Endothelial cell of umbilical vein (primary cell): Measurements from ENCODE around the gene JAKMIP1. TPM values are rescaled to one million over a fixed set of nuclear protein-coding genes. Genes with fewer than 3 reads are reported as not detected.

Source experiments
- BruUV-seq: library from RNA; stranded (reverse); fragments of 400-500 nt; replicated peaks from 2 replicates; lab custom pipeline; 2021; lab: Mats Ljungman, UMichigan
- CTCF ChIA-PET: fragments of 300-600, 350-600 bp; sonication (Branson Sonifier 250); formaldehyde crosslinking; loops from one replicate; lab custom pipeline; 2021; ENCODE audit warnings: antibody characterized with exemption, inconsistent platforms; lab: Charles Lee
- POLR2A ChIA-PET: fragments of 300-600, 350-600 bp; sonication (Branson Sonifier 250); formaldehyde crosslinking; loops from one replicate; lab custom pipeline; 2021; ENCODE audit warnings: antibody characterized with exemption, inconsistent platforms; lab: Charles Lee
- DNase-seq: peaks from one replicate; pipeline ENCODE4 v3.0.0-alpha.2; 2011; ENCODE audit warnings: low read depth, low spot score
- FAIRE-seq: peaks from 2 replicates; lab custom pipeline; 2011; peaks lifted over from hg19 to GRCh38; lab: Jason Lieb, UNC
- H2AFZ ChIP-seq: 2 replicates; pipeline ENCODE4 v1.6.0; 2012; ENCODE audit warnings: low read depth, low read length, control low read depth, inconsistent platforms
- H3K27ac ChIP-seq: 2 replicates; pipeline ENCODE4 v1.5.1; 2011; ENCODE audit warnings: low read depth, mild to moderate bottlenecking, control low read depth, low read length, moderate library complexity; ENCODE audit not compliant: insufficient read depth
- H3K27me3 ChIP-seq, 2 experiments: 2 replicates each; pipeline versions ENCODE4 v1.6.0 to v1.6.1; 2011; ENCODE audit warnings: low read length in 2 of 2, mixed read lengths in 1 of 2; ENCODE audit not compliant: control insufficient read depth in 2 of 2, insufficient read depth in 2 of 2
- H3K36me3 ChIP-seq, 2 experiments: 2 replicates in 1 of 2; 3 replicates in 1 of 2; pipeline ENCODE4 v1.5.1; 2011; ENCODE audit warnings: low read length in 2 of 2, mild to moderate bottlenecking in 1 of 2, moderate library complexity in 1 of 2; ENCODE audit not compliant: control insufficient read depth in 2 of 2, insufficient read depth in 2 of 2; ENCODE audit errors: extremely low read depth in 1 of 2
- H3K4me1 ChIP-seq: 3 replicates; pipeline ENCODE4 v1.5.1; 2011; ENCODE audit warnings: mild to moderate bottlenecking, low read length; ENCODE audit not compliant: control insufficient read depth, insufficient read depth; ENCODE audit errors: extremely low read depth
- H3K4me2 ChIP-seq: 2 replicates; pipeline ENCODE4 v1.6.1; 2011; ENCODE audit warnings: low read length, control low read depth, mixed read lengths; ENCODE audit not compliant: insufficient read depth
- H3K4me3 ChIP-seq, 3 experiments: fragments of 200-600 bp in 1 of 3; sonication (generic), shearing (Covaris generic) in 1 of 3; replicated peaks in 1 of 3; 2 replicates each; pipeline ENCODE4 v1.5.1; 2011 to 2016; ENCODE audit warnings: control low read depth in 3 of 3, low read length in 3 of 3, mild to moderate bottlenecking in 2 of 3, inconsistent platforms in 1 of 3, low read depth in 1 of 3, moderate library complexity in 1 of 3; ENCODE audit not compliant: insufficient read depth in 1 of 3
- H3K79me2 ChIP-seq: 2 replicates; pipeline ENCODE4 v1.6.0; 2012; ENCODE audit warnings: low read length, inconsistent platforms; ENCODE audit not compliant: control insufficient read depth, insufficient read depth
- H3K9ac ChIP-seq: replicated peaks from 2 replicates; pipeline ENCODE3; 2011; ENCODE audit warnings: low read length, control low read depth; ENCODE audit not compliant: insufficient read depth; ENCODE audit errors: extremely low read depth
- H3K9me1 ChIP-seq: replicated peaks from 3 replicates; pipeline ENCODE4 v1.6.0; 2011; ENCODE audit warnings: mild to moderate bottlenecking, low read length; ENCODE audit not compliant: control insufficient read depth, insufficient read depth; ENCODE audit errors: extremely low read depth
- H3K9me3 ChIP-seq: replicated peaks from 2 replicates; pipeline ENCODE4 v1.5.1; 2012; ENCODE audit warnings: low read length, inconsistent platforms; ENCODE audit not compliant: control insufficient read depth, insufficient read depth
- H4K20me1 ChIP-seq: replicated peaks from 2 replicates; pipeline ENCODE3; 2011; ENCODE audit warnings: mild to moderate bottlenecking, low read length; ENCODE audit not compliant: control insufficient read depth, insufficient read depth; ENCODE audit errors: extremely low read depth
- CTCF ChIP-seq, 2 donors: IDR thresholded peaks; 1 replicate in 1 of 2; 2 replicates in 1 of 2; pipeline ENCODE4 v1.5.1; 2011; ENCODE audit warnings: low read length in 2 of 2, mild to moderate bottlenecking in 2 of 2, moderate library complexity in 2 of 2, control low read depth in 1 of 2, inconsistent platforms in 1 of 2, low read depth in 1 of 2; ENCODE audit not compliant: insufficient read depth in 1 of 2; ENCODE audit errors: extremely low read depth in 1 of 2
- EZH2 ChIP-seq: IDR thresholded peaks from 2 replicates; pipeline ENCODE4 v1.6.1; 2012; ENCODE audit warnings: borderline replicate concordance, low read depth, mild to moderate bottlenecking, moderate library complexity, low read length, inconsistent platforms; ENCODE audit not compliant: severe bottlenecking
- FOS ChIP-seq: IDR thresholded peaks from 2 replicates; pipeline ENCODE4 v1.6.1; 2011; ENCODE audit warnings: mild to moderate bottlenecking, low read length, moderate library complexity, borderline replicate concordance; ENCODE audit not compliant: insufficient read depth
- MAX ChIP-seq: IDR thresholded peaks from 2 replicates; pipeline ENCODE4 v1.6.1; 2011; ENCODE audit not compliant: insufficient read depth, insufficient read length
- POLR2AphosphoS5 ChIP-seq: IDR thresholded peaks from 2 replicates; pipeline ENCODE4 v1.6.1; 2012; ENCODE audit warnings: low read depth, mild to moderate bottlenecking, control low read depth, low read length, moderate library complexity; ENCODE audit not compliant: insufficient read depth
- dilution Hi-C: fragments of 300-500 bp; cut with MboI; formaldehyde crosslinking; loops from one replicate; pipeline ENCODE4 v1.15.0; 2019; ENCODE audit warnings: low sequenced_read_pairs; ENCODE audit not compliant: extremely low pct_ligation_motif_present
- intact Hi-C: fragments of 100-400 bp; cut with micrococcal nuclease; formaldehyde crosslinking; loops from one replicate; pipeline ENCODE4 v1.10.0; 2022
- polyA plus RNA-seq, 4 experiments: library from polyadenylated mRNA; depleted of rRNA in 3 of 4; stranded (reverse) in 3 of 4; unstranded in 1 of 4; fragments of >200 nt; gene quantifications; 2 replicates each; pipeline versions ENCODE4 v1.2.1 to v1.2.3, GENCODE V29; 2011 to 2012; ENCODE audit warnings: missing spikeins in 1 of 4
- total RNA-seq: library from RNA; stranded (reverse); gene quantifications from 2 replicates; pipeline ENCODE4 v1.2.3, GENCODE V29; 2021

JAKMIP1 gene
- total and polyA plus RNA-seq, 2 donors (not counting 3 experiments of a cell fraction or from before 2014, with no cell fraction given): not detected

GRCh38 chr4:6106156-6106555, 94.2 kb downstream of the JAKMIP1 start:
- Histone ChIP-seq H3K27me3 (no peaks in the 10 kb centered on the region), H3K4me3 (no peak overlapping the region), H3K27ac (no peak overlapping the region), H3K79me2 (no peaks in the 10 kb centered on the region), H3K9me3 (no peaks in the 10 kb centered on the region), H4K20me1 (no peaks in the 10 kb centered on the region), H2AFZ (no peak overlapping the region), H3K9ac (no peak overlapping the region), H3K9me1 (no peaks in the 10 kb centered on the region), H3K4me2 (no peak overlapping the region), H3K36me3 (no peaks in the 10 kb centered on the region), H3K4me1 (no peaks in the 10 kb centered on the region)
- TF ChIP-seq CTCF (IDR thresholded peaks at IDR 0.05; ENCODE audit: extremely low read depth in 1 of 2, insufficient read depth in 1 of 2, low read depth in 1 of 2, low read length in 2 of 2): no peak
- no peak for TF ChIP-seq FOS
- TF ChIP-seq EZH2: no peak
- TF ChIP-seq MAX: no peak
- TF ChIP-seq POLR2AphosphoS5: no peak
- ChIA-PET POLR2A (no interaction called here), CTCF (no interaction called here)
- no TSS peak for BruUV-seq
- dilution Hi-C loops: no loop called here
- intact Hi-C loops: no loop called here
- DNase-seq: no peak
- FAIRE-seq: no peak
